Stomach (tissue), 9 donors: ENCODE data around the gene CFAP298. TPM values are rescaled to one million over a fixed set of nuclear protein-coding genes. Genes with fewer than 3 reads are reported as not detected.

Experiments used
- DNase-seq, 2 donors: peaks; one replicate each; pipeline versions ENCODE4 v3.0.0 to v3.0.0-alpha.2; 2013 to 2019
- H3K27ac ChIP-seq, 5 donors: fragments of 200-600 bp in 4 of 5; sonication (generic) in 4 of 5; one replicate each; pipeline ENCODE4 v1.5.1; 2013 to 2019; ENCODE audit warnings: mild to moderate bottlenecking in 1 of 5, moderate library complexity in 1 of 5
- H3K27me3 ChIP-seq, 3 donors: fragments of 200-600 bp; sonication (generic); one replicate each; pipeline ENCODE4 v1.5.1; 2017 to 2019; ENCODE audit warnings: mixed run types in 1 of 3
- H3K36me3 ChIP-seq, 4 donors: fragments of 200-600 bp; sonication (generic); 1 replicate in 3 of 4; 2 replicates in 1 of 4; pipeline ENCODE4 v1.5.1; 2016 to 2019
- H3K4me1 ChIP-seq, 4 donors: fragments of 200-600 bp; sonication (generic); one replicate each; pipeline ENCODE4 v1.5.1; 2016 to 2019
- H3K4me3 ChIP-seq, 4 donors: fragments of 200-600 bp; sonication (generic) in 3 of 4; one replicate each; pipeline ENCODE4 v1.5.1; 2016 to 2019; ENCODE audit warnings: mild to moderate bottlenecking in 1 of 4
- H3K9me3 ChIP-seq, 4 donors: fragments of 200-600 bp; sonication (generic); one replicate each; pipeline ENCODE4 v1.5.1; 2016 to 2019
- CTCF ChIP-seq, 7 experiments: fragments of 450-650 bp in 4 of 7; fragments of 200-600 bp in 3 of 7; sonication (generic) in 3 of 7; IDR thresholded peaks; one replicate each; pipeline ENCODE4 v1.5.1; 2016 to 2019; ENCODE audit warnings: antibody characterized with exemption in 7 of 7, control low read depth in 2 of 7, mild to moderate bottlenecking in 1 of 7
- EP300 ChIP-seq: sonication (generic); formaldehyde crosslinking; IDR thresholded peaks from one replicate; pipeline ENCODE4 v1.6.1; 2017; ENCODE audit warnings: antibody characterized with exemption
- POLR2A ChIP-seq, 4 donors: fragments of 450-650 bp; IDR thresholded peaks; one replicate each; pipeline ENCODE4 v1.6.1; 2016; ENCODE audit warnings: antibody characterized with exemption in 4 of 4, control low read depth in 2 of 4, mild to moderate bottlenecking in 1 of 4, moderate library complexity in 1 of 4
- POLR2AphosphoS5 ChIP-seq, 3 donors: sonication (generic); formaldehyde crosslinking; IDR thresholded peaks; one replicate each; pipeline ENCODE4 v1.6.1; 2016; ENCODE audit warnings: antibody characterized with exemption in 3 of 3
- WGBS, 5 donors: extraction: QIAGEN DNeasy Blood & Tissue Kit in 3 of 5; methylation state at CpG; one replicate each; pipeline versions ENCODE4 v1.1.5 to v1.1.7; 2013 to 2018; 5-methylcytosine and 5-hydroxymethylcytosine counted together
- intact Hi-C: fragments of 100-400 bp; cut with DNase I; formaldehyde crosslinking; loops from one replicate; pipeline ENCODE4 v1.15.1; 2023; ENCODE audit warnings: low total_unique reads
- polyA plus RNA-seq, 3 donors: library from polyadenylated mRNA; stranded (reverse); fragments of 200-250 nt; gene quantifications; one replicate each; pipeline ENCODE4 v1.2.3, GENCODE V29; 2013
- total RNA-seq, 5 donors: library from RNA; depleted of rRNA; stranded (reverse); fragments of >200 nt; gene quantifications; one replicate each; pipeline versions ENCODE4 v1.1.0 to v1.2.3, GENCODE V29; 2014 to 2016
- donor health status: healthy with polysubstance abuse.
- donor health status: Bipolar disorder and iron deficiency.
- donor health status: healthy.

CFAP298 gene
- total and polyA plus RNA-seq, 8 donors: 0.87 to 61.8 (median 29.5) TPM

GRCh38 chr21:32569261-32570230 lies 42.6 kb downstream of the CFAP298 start:
- peak; percentile 78 to 93 for DNase-seq
- Histone ChIP-seq H3K27me3 (peaks cover 0 to 9% (median 0%) of the 10 kb centered on the region in 3 donors), H3K9me3 (peaks cover 0 to 6% (median 0%) of the 10 kb centered on the region in 4 donors), H3K27ac (peak overlapping the region; percentile 67 to 88 (median 84)), H3K4me1 (peaks cover 0 to 17% (median 12%) of the 10 kb centered on the region in 4 donors), H3K4me3 (peak overlapping the region; percentile 53 to 73 (median 60)), H3K36me3 (no peaks in the 10 kb centered on the region)
- intact Hi-C loops: loop anchor here (5.0 kb wide), 1 partner anchor 162 kb away; no protein-coding TSS in a partner anchor
- peak in 5 of 7 experiments; percentile 7 to 82 (median 67) for TF ChIP-seq CTCF (IDR thresholded peaks at IDR 0.05)
- TF ChIP-seq POLR2A (IDR thresholded peaks at IDR 0.05): no peak
- WGBS, 5 donors: 3 to 5% (median 4%) methylated on average over 47 to 61 of the region's 61 CpGs

GRCh38 chr21:32567626-32568025 lies 44.6 kb downstream of the CFAP298 start:
- intact Hi-C loops: loop anchor here (5.0 kb wide), 1 partner anchor 160 kb away; no protein-coding TSS in a partner anchor
- TF ChIP-seq CTCF (IDR thresholded peaks at IDR 0.05) (no peak), EP300 (no peak), POLR2AphosphoS5 (IDR thresholded peaks at IDR 0.05) (no peak), POLR2A (IDR thresholded peaks at IDR 0.05) (no peak)

GRCh38 chr21:32566741-32567389 lies 45.3 kb downstream of the CFAP298 start:
- H3K36me3 ChIP-seq: no peaks in the 10 kb centered on the region
- no peaks in the 10 kb centered on the region for H3K27me3 ChIP-seq
- H3K4me3 ChIP-seq: no peak overlapping the region
- peaks cover 0 to 6% (median 0%) of the 10 kb centered on the region in 4 donors for H3K9me3 ChIP-seq
- H3K4me1 ChIP-seq: peaks cover 0 to 22% (median 14%) of the 10 kb centered on the region in 4 donors
- H3K27ac ChIP-seq: no peak overlapping the region
- intact Hi-C loops: loop anchor here (5.0 kb wide), 1 partner anchor 160 kb away; no protein-coding TSS in a partner anchor
- DNase-seq: no peak
- TF ChIP-seq CTCF (IDR thresholded peaks at IDR 0.05) (no peak), POLR2AphosphoS5 (IDR thresholded peaks at IDR 0.05) (no peak), EP300 (no peak), POLR2A (IDR thresholded peaks at IDR 0.05) (no peak)
- 83 to 89% (median 87%) methylated on average over 4 to 5 of the region's 5 CpGs for WGBS, 5 donors

More at GRCh38 chr21:32567626-32568025, 44.6 kb downstream of the CFAP298 start:
- DNase-seq: no peak
- Histone ChIP-seq H3K4me1 (peaks cover 0 to 17% (median 13%) of the 10 kb centered on the region in 4 donors), H3K27ac (no peak overlapping the region), H3K4me3 (no peak overlapping the region), H3K9me3 (peaks cover 0 to 6% (median 0%) of the 10 kb centered on the region in 4 donors), H3K27me3 (peaks cover 0 to 2% (median 0%) of the 10 kb centered on the region in 3 donors), H3K36me3 (no peaks in the 10 kb centered on the region)
- WGBS, 5 donors: 96 to 98% (median 96%) methylated on average over 8 of the region's 8 CpGs

GRCh38 chr21:32565856-32566465 lies 46.2 kb downstream of the CFAP298 start:
- no peaks in the 10 kb centered on the region for H3K27me3 ChIP-seq
- TF ChIP-seq EP300 (no peak), POLR2A (IDR thresholded peaks at IDR 0.05) (no peak), POLR2AphosphoS5 (IDR thresholded peaks at IDR 0.05) (no peak), CTCF (IDR thresholded peaks at IDR 0.05) (no peak)
- H3K4me1 ChIP-seq: peaks cover 0 to 22% (median 14%) of the 10 kb centered on the region in 4 donors
- no peaks in the 10 kb centered on the region for H3K36me3 ChIP-seq
- H3K4me3 ChIP-seq: no peak overlapping the region
- intact Hi-C loops: loop anchor here (5.0 kb wide), 1 partner anchor 159 kb away; no protein-coding TSS in a partner anchor
- WGBS, 5 donors: 89 to 97% (median 94%) methylated on average over 2 of the region's 2 CpGs
- peaks cover 0 to 6% (median 0%) of the 10 kb centered on the region in 4 donors for H3K9me3 ChIP-seq
- no peak for DNase-seq
- H3K27ac ChIP-seq: no peak overlapping the region
